Progenitor cell of endocrine pancreas (in vitro differentiated cells): ENCODE results near the gene TCF3. TPM values are rescaled to one million over a fixed set of nuclear protein-coding genes. Genes with fewer than 3 reads are reported as not detected.

Source experiments
- DNase-seq: peaks from one replicate; pipeline ENCODE4 v3.0.0; 2021; ENCODE audit warnings: low spot score; ENCODE audit not compliant: unreplicated experiment
- H3K27ac Mint-ChIP-seq: 2 replicates; pipeline ENCODE4 v1.8.0; 2021; ENCODE audit warnings: mild to moderate bottlenecking, moderate library complexity, mixed read lengths
- H3K27me3 Mint-ChIP-seq: 2 replicates; pipeline ENCODE4 v1.8.0; 2021; ENCODE audit warnings: mixed read lengths
- H3K36me3 Mint-ChIP-seq: 2 replicates; pipeline ENCODE4 v1.8.0; 2022; ENCODE audit warnings: mixed read lengths; ENCODE audit not compliant: insufficient read depth
- H3K4me1 Mint-ChIP-seq: 2 replicates; pipeline ENCODE4 v1.8.0; 2021; ENCODE audit warnings: low read depth, mixed read lengths
- H3K4me3 Mint-ChIP-seq: 2 replicates; pipeline ENCODE4 v1.8.0; 2021; ENCODE audit warnings: low read depth, mild to moderate bottlenecking, moderate library complexity, mixed read lengths
- H3K9me3 Mint-ChIP-seq: 2 replicates; pipeline ENCODE4 v1.8.0; 2021; ENCODE audit warnings: low read depth, mixed read lengths
- total RNA-seq: library from RNA; stranded (reverse); gene quantifications from 2 replicates; pipeline ENCODE4 v1.2.1, GENCODE V29; 2021
- TF ChIP-seq, protein P1 (sequence below): fragments of 200-600 bp; sonication (generic); IDR thresholded peaks from one replicate; pipeline ENCODE4 v1.5.0; 2021; ENCODE audit warnings: antibody characterized with exemption, mild to moderate bottlenecking; ENCODE audit not compliant: unreplicated experiment

TCF3 gene
- total RNA-seq, 1 donor from 2014 or later: 318 TPM

DNA sequence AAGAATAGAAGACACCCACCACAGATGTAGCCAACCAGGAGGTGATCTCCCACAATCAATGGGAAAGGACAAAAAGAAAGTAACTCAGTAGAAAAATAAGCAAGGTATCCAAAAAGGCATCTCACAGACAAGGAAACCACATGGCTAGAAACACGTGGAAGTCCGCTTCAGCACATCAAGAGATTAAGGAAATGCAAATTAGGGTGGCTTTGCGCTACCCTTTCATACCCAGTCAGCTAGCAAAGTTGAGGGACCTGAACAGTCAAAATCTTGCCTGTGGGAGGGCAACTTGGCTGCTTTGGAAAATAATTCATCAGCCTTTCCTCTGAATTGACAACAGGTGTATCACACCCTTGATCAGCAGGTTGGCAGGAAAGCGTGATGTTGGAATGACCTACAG is 35.5 kb downstream of the TCF3 start:
- Mint-ChIP-seq H3K4me3 (no peak overlapping the region), H3K36me3 (peaks cover 26% of the 10 kb centered on the region), H3K27ac (peak overlapping the region; percentile 45), H3K9me3 (no peaks in the 10 kb centered on the region), H3K27me3 (no peaks in the 10 kb centered on the region), H3K4me1 (no peaks in the 10 kb centered on the region)
- DNase-seq: no peak
- TF ChIP-seq, protein P1, sequence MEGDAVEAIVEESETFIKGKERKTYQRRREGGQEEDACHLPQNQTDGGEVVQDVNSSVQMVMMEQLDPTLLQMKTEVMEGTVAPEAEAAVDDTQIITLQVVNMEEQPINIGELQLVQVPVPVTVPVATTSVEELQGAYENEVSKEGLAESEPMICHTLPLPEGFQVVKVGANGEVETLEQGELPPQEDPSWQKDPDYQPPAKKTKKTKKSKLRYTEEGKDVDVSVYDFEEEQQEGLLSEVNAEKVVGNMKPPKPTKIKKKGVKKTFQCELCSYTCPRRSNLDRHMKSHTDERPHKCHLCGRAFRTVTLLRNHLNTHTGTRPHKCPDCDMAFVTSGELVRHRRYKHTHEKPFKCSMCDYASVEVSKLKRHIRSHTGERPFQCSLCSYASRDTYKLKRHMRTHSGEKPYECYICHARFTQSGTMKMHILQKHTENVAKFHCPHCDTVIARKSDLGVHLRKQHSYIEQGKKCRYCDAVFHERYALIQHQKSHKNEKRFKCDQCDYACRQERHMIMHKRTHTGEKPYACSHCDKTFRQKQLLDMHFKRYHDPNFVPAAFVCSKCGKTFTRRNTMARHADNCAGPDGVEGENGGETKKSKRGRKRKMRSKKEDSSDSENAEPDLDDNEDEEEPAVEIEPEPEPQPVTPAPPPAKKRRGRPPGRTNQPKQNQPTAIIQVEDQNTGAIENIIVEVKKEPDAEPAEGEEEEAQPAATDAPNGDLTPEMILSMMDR: no peak

DNA sequence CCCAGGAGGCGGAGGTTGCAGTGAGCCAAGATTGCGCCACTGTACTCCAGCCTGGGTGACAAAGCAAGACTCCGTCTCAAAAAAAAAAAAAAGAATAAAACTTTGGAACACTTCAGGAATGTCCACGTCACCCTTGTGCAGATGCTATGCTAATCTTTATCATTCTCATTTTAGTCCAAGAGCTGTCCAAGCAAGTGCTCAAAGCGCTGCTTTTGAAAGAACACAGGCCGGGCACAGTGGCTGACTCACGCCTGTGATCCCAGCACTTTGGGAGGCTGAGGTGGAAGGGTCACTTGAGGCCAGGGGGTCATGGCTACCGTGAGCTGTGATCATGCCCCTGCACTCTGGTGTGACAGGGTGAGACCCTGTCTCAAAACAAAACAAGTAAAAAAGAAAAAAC is 36.0 kb downstream of the TCF3 start:
- Mint-ChIP-seq H3K9me3 (no peaks in the 10 kb centered on the region), H3K4me3 (no peak overlapping the region), H3K4me1 (no peaks in the 10 kb centered on the region), H3K27ac (no peak overlapping the region), H3K27me3 (no peaks in the 10 kb centered on the region), H3K36me3 (peaks cover 26% of the 10 kb centered on the region)
- no peak for DNase-seq
- TF ChIP-seq, protein P1: no peak

DNA sequence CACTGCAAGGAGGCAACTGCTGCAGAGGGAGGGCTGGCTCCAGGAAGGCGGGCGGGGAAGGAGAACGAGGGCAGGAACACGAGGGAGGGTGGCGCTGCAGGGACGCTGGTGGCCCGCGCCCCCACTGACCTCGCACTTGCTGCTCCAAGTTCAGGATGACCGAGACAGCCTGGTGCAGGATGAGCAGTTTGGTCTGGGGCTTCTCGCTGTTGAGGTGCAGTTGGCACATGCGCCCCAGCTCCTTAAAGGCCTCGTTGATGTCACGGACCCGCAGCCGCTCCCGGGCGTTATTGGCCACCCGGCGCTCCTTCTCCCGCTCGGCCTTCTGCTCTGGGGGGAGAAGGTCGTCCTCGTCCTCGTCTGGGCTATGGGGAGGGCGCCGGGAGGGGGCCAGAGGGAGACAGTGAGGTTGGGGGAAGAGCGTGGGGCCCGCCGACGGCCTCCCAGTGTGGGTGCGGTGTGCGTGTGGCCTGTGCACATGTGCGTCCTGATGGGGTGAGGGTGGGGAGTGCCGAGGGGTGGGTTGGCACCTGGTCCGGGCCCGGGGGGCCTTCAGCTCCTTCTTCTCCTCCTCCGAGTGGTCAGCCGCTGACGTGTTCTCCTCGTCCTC is 37.2 kb downstream of the TCF3 start:
- H3K36me3 Mint-ChIP-seq: peaks cover 30% of the 10 kb centered on the region

DNA sequence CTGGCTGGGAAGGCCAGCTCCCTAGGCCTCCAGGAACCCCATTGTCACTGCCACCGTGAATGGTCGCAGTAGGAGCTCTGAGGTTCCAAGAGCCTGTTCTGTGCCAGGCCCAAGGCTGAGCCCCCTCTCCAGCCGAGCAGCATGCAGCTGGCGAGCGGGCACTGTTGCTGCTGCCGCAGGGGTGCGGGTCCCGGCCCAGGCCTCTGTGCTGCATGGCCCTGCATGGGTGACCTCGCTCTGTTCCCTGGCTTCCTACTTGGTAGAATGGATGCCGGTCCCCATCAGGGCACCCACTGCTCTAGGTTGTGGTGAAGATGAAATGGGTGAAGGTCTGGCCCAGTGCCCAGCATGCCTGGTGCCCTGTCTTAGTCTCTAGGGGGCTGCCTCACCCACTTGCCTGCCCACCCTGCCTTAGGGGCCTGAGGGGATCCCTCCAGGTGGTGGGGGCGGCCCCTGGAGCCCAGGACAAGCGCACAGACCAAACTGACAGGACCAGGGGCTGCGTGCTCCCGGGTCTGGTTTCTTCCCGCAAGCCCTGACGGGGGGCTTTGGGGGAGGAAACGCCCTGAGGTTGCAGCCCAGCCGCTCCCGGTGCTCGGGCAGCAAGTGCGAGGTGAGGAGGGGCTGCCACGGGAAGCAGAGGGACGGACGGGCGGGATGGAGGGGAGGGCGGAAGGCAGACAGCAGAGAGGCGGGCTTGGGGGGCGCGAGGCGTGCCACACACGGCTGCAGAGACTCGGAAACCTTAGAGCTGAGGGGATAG is 38.4 kb downstream of the TCF3 start:
- Mint-ChIP-seq H3K27ac (no peak overlapping the region), H3K4me3 (no peak overlapping the region), H3K4me1 (no peaks in the 10 kb centered on the region), H3K36me3 (peaks cover 29% of the 10 kb centered on the region), H3K9me3 (no peaks in the 10 kb centered on the region), H3K27me3 (no peaks in the 10 kb centered on the region)
- no peak for DNase-seq
- TF ChIP-seq, protein P1: no peak

More for the DNA sequence above, 37.2 kb downstream of the TCF3 start:
- no peak overlapping the region for H3K4me3 Mint-ChIP-seq
- H3K27me3 Mint-ChIP-seq: no peaks in the 10 kb centered on the region
- no peak for DNase-seq
- TF ChIP-seq, protein P1: no peak
- H3K4me1 Mint-ChIP-seq: no peaks in the 10 kb centered on the region
- H3K9me3 Mint-ChIP-seq: no peaks in the 10 kb centered on the region
- no peak overlapping the region for H3K27ac Mint-ChIP-seq

DNA sequence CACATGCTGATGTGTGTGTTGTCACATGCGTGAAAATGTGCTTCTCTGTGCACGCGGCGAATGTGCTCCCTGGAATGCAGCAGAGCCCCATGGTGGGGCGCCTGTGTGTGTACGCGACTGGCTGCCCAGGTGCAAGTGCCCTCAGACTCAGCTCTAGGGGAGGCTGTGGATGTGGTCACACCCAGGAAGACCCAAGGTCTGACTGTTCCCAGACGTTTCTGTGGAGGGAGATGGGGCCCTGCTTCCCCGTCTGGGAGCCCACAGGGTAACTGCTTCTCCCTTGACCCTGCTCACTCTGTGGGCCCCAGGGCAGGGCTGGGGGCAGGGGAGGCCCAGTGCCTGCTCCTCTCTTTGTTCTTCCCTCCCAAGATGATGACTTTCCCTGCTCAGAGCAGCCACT is 39.3 kb downstream of the TCF3 start:
- no peak for DNase-seq
- TF ChIP-seq, protein P1: no peak

More for the DNA sequence above, 39.3 kb downstream of the TCF3 start:
- Mint-ChIP-seq H3K9me3 (no peaks in the 10 kb centered on the region), H3K27me3 (no peaks in the 10 kb centered on the region), H3K27ac (no peak overlapping the region), H3K36me3 (peaks cover 25% of the 10 kb centered on the region), H3K4me1 (no peaks in the 10 kb centered on the region), H3K4me3 (no peak overlapping the region)
